SK-N-MC (cell line): Measurements from ENCODE around the gene PSMD1.

Experiments used
- EZH2 ChIP-seq: fragments of 200-600 bp; sonication (generic); IDR thresholded peaks from one replicate; pipeline ENCODE4 v1.6.1; 2017; ENCODE audit warnings: antibody characterized with exemption
- POLR2AphosphoS5 ChIP-seq: IDR thresholded peaks from 2 replicates; pipeline ENCODE4 v1.6.1; 2012; ENCODE audit warnings: mild to moderate bottlenecking, low read depth, low read length, borderline replicate concordance

GRCh38 chr2:231160701-231161100, 104.0 kb downstream of the PSMD1 start:
- TF ChIP-seq EZH2 = no peak
- no peak for TF ChIP-seq POLR2AphosphoS5
